ENCODE data around the gene TMCC1. TPM values are rescaled to one million over a fixed set of nuclear protein-coding genes. Genes with fewer than 3 reads are reported as not detected.

Gene TMCC1
- total RNA-seq, 2 experiments from 2014 or later: 15.9 to 16.8 TPM

DNA sequence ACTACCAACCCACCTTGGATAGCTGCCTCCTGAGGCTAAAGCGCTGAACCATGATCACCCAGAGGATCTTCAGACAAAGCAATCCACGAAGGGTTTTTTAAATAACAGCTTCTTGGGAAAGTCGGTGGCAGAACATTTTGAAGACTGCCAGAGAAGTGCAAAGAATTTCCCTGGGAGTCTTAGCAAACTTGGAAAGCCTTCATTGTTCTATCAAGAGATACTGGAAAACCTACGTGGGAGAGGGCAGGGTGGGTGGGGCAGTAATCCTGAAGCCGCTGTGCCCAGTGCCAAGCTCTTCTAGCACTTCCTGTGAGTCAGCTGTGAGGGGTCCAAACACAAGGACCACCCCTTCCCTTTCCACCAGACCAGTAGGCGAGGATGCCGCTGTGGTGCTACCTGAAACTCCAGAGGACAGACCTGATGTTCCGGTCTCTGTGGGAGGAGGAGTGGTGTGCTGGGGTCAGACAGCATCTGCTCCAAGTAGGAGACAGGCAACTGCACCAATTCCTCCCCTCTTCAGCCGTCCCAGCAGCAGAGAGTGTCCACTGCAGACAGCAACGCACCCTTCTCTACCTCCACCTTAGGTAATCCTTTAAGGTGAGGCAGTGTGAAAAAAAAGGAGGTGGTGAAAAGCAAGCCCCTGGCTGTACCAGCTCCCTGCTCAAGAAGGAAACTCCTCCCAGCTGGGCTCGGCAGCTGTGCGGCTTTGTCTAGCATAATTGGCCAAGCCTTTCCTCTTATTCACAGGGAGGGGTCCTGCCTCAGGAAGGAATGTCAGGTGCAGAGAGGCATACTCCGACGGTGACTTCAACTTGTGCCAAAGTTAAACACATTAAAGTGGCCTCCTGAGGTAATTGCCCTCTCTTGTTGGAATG lies 99.0 kb downstream of the TMCC1 start:
- H3K9me3 Mint-ChIP-seq (ENCODE audit: insufficient read depth): no peaks in the 10 kb centered on the region
- no peak overlapping the region for H3K4me3 Mint-ChIP-seq
- DNase-seq: peak; percentile 22

DNA sequence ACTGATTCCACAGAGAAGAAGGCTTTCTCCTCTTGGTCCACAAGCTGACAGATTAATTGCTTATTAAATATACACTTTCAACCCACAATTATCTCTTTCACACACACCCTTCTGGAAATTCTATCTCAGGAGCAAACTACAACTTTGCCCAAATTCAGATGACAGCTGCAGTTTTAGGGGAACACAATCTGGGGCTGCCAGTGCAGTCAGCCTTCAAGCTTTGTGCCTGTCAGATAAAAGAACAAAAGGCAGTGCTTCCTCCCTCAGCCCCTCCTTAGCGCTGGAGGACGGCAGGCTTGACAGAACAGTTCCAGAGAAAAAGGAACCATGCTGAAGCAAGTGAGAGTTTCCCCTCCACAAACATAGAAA lies 99.6 kb downstream of the TMCC1 start:
- POLR2A ChIA-PET: no interaction called here
- DNase-seq (no peak), ATAC-seq (no peak)
- no peak overlapping the region for H3K4me3 Mint-ChIP-seq
- no peaks in the 10 kb centered on the region for H3K36me3 Mint-ChIP-seq (ENCODE audit: low read depth)
- CTCF ChIA-PET: no interaction called here
- H3K27ac Mint-ChIP-seq: no peak overlapping the region
- no peaks in the 10 kb centered on the region for H3K27me3 Mint-ChIP-seq (ENCODE audit: low read depth)
- no peaks in the 10 kb centered on the region for H3K9me3 Mint-ChIP-seq (ENCODE audit: insufficient read depth)
- H3K4me1 Mint-ChIP-seq (ENCODE audit: low read depth): peaks cover 17% of the 10 kb centered on the region

More for the DNA sequence above, 99.0 kb downstream of the TMCC1 start:
- ChIA-PET POLR2A (no interaction called here), CTCF (no interaction called here)
- Mint-ChIP-seq H3K36me3 (ENCODE audit: low read depth) (no peaks in the 10 kb centered on the region), H3K4me1 (ENCODE audit: low read depth) (peaks cover 17% of the 10 kb centered on the region), H3K27ac (no peak overlapping the region), H3K27me3 (ENCODE audit: low read depth) (no peaks in the 10 kb centered on the region)
- ATAC-seq: peak; percentile 60

DNA sequence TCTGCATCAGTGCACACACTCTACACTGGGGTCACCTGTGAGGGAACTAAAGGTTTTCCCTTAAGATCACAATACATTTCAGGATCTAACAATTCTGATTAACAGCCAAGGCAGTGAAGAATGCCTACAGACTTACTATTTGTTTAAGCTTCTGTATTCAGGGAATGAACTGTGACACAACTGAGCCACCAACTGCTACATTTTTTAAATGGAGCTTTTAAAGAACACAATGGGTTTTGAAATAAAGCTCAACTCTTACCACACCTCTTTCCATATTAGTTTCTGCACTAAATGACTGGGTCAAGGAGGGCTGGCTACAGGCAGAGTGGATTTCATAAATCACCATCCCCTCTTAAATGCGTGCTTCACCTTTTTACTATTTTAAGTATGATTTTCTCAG lies 100.2 kb downstream of the TMCC1 start:
- H3K27ac Mint-ChIP-seq: no peak overlapping the region
- no peaks in the 10 kb centered on the region for H3K9me3 Mint-ChIP-seq (ENCODE audit: insufficient read depth)
- H3K27me3 Mint-ChIP-seq (ENCODE audit: low read depth): no peaks in the 10 kb centered on the region
- ATAC-seq: no peak
- ChIA-PET POLR2A (no interaction called here), CTCF (no interaction called here)
- DNase-seq: no peak
- H3K4me1 Mint-ChIP-seq (ENCODE audit: low read depth): peaks cover 17% of the 10 kb centered on the region
- no peaks in the 10 kb centered on the region for H3K36me3 Mint-ChIP-seq (ENCODE audit: low read depth)
- H3K4me3 Mint-ChIP-seq: no peak overlapping the region

DNA sequence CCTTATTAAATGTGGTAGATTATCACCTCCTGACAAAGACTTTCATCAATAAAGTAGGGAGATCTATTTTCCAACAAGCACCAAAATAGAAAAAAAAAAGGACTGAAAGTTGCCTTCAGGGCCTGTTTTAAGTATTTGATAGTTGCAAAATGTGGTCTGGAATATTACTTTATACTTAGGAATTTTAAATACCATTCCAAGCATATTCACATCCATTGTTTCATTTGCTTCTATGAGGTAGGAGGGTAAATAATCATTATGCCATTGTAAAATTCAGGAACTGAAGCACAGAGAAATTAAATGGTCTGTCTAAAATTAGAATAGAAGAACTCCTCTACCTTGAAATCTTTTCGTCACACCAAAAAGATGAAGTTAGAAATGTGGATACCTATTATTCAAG lies 110.0 kb downstream of the TMCC1 start:
- H3K4me1 Mint-ChIP-seq (ENCODE audit: low read depth): no peaks in the 10 kb centered on the region
- H3K4me3 Mint-ChIP-seq: no peak overlapping the region
- no peaks in the 10 kb centered on the region for H3K9me3 Mint-ChIP-seq (ENCODE audit: insufficient read depth)
- POLR2A ChIA-PET: no interaction called here
- no peak overlapping the region for H3K27ac Mint-ChIP-seq
- ATAC-seq: no peak
- DNase-seq: no peak
- CTCF ChIA-PET: no interaction called here
- no peaks in the 10 kb centered on the region for H3K36me3 Mint-ChIP-seq (ENCODE audit: low read depth)
- H3K27me3 Mint-ChIP-seq (ENCODE audit: low read depth): no peaks in the 10 kb centered on the region

DNA sequence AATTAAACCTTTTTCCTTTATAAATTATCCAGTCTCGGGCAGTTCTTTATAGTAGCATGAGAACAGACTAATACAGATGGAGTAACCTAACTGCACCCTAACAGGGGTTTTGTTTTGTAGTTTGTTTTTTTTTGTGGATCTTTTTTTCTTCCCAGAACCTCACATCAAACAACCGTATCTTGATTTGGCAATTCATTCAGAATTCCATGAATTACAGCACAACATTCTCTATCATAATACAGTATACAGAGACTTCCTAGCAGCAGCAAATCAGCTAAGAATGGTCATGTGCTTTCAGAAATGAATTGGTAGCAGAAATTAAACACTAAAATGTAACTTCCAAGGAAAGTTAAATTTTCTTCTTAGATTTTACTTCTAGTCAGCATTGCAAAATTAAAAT lies 114.6 kb downstream of the TMCC1 start:
- H3K4me3 Mint-ChIP-seq: no peak overlapping the region
- no peaks in the 10 kb centered on the region for H3K36me3 Mint-ChIP-seq (ENCODE audit: low read depth)
- ChIA-PET POLR2A (no interaction called here), CTCF (no interaction called here)
- no peaks in the 10 kb centered on the region for H3K4me1 Mint-ChIP-seq (ENCODE audit: low read depth)
- DNase-seq (no peak), ATAC-seq (no peak)
- H3K27me3 Mint-ChIP-seq (ENCODE audit: low read depth): no peaks in the 10 kb centered on the region
- no peak overlapping the region for H3K27ac Mint-ChIP-seq
- H3K9me3 Mint-ChIP-seq (ENCODE audit: insufficient read depth): no peaks in the 10 kb centered on the region

DNA sequence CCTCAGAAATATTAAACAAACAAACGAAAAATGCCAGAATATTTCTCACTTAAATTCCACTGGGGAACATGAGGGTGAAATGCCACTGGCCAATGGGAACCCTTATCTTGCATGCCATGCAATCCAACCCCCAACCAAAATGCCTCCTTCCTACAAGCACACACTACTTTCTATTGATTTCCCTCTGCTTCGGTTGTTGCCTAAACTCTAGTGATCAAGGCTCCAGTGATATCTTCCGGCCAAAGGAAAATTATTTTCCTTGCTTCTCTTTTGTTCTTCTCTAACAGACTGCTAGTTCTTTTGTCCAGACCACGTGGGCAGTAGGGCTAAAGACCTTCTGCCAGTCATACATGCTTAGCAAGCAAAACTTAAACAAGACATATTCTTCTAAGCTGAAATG lies 115.7 kb downstream of the TMCC1 start:
- CTCF ChIA-PET: no interaction called here
- no peak for DNase-seq
- no peaks in the 10 kb centered on the region for H3K4me1 Mint-ChIP-seq (ENCODE audit: low read depth)
- no peaks in the 10 kb centered on the region for H3K27me3 Mint-ChIP-seq (ENCODE audit: low read depth)
- no peaks in the 10 kb centered on the region for H3K36me3 Mint-ChIP-seq (ENCODE audit: low read depth)
- no peak overlapping the region for H3K27ac Mint-ChIP-seq
- POLR2A ChIA-PET: no interaction called here
- no peak for ATAC-seq
- H3K9me3 Mint-ChIP-seq (ENCODE audit: insufficient read depth): no peaks in the 10 kb centered on the region
- no peak overlapping the region for H3K4me3 Mint-ChIP-seq

DNA sequence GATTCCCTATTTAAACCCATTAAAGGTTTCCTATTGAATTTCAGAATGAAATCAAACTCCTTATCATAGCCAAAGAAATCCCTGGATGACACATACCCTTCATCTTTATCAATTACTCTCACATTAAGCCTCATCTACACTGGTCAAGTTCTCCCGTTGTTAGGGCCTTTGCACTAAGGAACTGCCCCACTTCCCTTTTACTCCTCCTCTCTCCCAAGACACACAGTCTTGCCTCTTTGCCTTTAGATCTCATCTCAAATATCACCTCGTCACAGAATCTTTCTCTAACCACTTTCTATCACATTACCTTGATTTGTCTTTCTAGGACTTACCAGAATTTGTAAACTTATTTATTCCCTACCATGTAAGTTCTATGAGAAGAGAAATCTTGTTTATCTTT lies 117.6 kb downstream of the TMCC1 start:
- DNase-seq (no peak), ATAC-seq (no peak)
- ChIA-PET POLR2A (no interaction called here), CTCF (no interaction called here)
- Mint-ChIP-seq H3K9me3 (ENCODE audit: insufficient read depth) (no peaks in the 10 kb centered on the region), H3K4me1 (ENCODE audit: low read depth) (no peaks in the 10 kb centered on the region), H3K27me3 (ENCODE audit: low read depth) (no peaks in the 10 kb centered on the region), H3K36me3 (ENCODE audit: low read depth) (no peaks in the 10 kb centered on the region), H3K27ac (no peak overlapping the region), H3K4me3 (no peak overlapping the region)

DNA sequence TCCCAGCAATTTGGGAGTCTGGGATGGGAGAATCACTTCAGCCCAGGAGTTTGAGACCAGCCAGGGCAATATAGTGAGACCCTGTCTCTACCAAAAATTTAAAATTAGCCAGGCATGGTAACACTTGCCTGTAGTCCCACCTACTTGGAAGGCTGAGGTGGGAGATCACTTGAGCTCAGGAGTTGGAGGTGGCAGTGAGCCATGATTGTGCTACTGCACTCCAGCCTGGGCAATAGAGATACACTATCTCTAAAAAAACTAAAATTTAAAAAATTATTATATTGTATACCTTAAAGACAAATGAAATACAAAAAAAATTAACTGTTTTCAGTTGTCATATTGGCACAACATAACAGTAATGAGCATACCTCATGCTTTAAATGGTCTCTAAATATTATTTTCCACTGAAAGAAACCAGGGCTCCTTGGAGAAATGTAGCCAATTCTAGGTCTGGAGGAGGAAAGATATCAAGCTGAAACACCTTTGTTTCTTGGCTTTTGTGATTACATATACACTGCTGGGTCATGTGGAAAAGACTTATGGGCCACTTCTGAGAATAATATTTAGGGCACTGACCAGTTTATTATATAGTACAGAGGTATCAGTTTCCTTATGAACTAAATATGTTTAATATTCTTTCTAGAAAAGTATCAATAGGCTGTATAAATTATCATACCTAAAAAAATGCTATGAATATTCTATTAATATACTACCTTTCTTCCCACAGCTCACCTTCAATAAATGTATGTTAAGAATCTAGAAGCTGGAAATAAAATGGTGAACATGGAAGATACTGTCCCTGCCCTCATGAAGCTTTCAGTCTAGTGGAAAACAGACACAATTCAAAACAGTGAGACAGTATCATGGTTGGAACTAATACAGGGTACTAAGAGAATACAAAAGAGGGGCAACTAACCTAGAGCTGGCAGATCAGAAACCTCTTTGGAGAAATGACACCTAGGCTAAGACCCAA lies 119.5 kb downstream of the TMCC1 start:
- H3K4me3 Mint-ChIP-seq: no peak overlapping the region
- H3K27ac Mint-ChIP-seq: no peak overlapping the region
- ChIA-PET CTCF (interaction anchor here (1.0 kb wide), 1 partner anchor 13 kb away, joined by 3 read pairs; no protein-coding TSS in a partner anchor), POLR2A (no interaction called here)
- no peak for ATAC-seq
- DNase-seq: no peak
- H3K27me3 Mint-ChIP-seq (ENCODE audit: low read depth): no peaks in the 10 kb centered on the region
- H3K9me3 Mint-ChIP-seq (ENCODE audit: insufficient read depth): no peaks in the 10 kb centered on the region
- no peaks in the 10 kb centered on the region for H3K36me3 Mint-ChIP-seq (ENCODE audit: low read depth)
- no peaks in the 10 kb centered on the region for H3K4me1 Mint-ChIP-seq (ENCODE audit: low read depth)

DNA sequence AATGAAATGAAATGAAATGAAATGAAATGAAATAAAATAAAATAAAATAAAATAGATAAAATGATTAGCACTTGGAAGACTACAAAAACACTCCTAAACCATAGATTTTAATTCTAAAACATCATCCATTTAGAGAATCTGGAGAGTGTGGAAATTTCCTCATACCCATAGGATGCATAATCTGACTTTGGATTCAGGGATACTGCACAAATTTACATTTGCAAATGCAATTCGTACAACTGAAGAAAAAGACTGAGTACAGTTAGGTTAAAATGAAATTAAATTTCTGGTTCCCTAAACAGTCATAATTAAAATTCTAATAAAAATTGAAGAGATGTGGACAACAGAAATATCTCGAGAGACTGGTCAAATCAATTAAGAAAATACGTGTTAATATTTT lies 122.9 kb downstream of the TMCC1 start:
- ChIA-PET POLR2A (no interaction called here), CTCF (no interaction called here)
- no peaks in the 10 kb centered on the region for H3K9me3 Mint-ChIP-seq (ENCODE audit: insufficient read depth)
- no peaks in the 10 kb centered on the region for H3K4me1 Mint-ChIP-seq (ENCODE audit: low read depth)
- no peak overlapping the region for H3K4me3 Mint-ChIP-seq
- H3K36me3 Mint-ChIP-seq (ENCODE audit: low read depth): no peaks in the 10 kb centered on the region
- DNase-seq (no peak), ATAC-seq (no peak)
- no peak overlapping the region for H3K27ac Mint-ChIP-seq
- H3K27me3 Mint-ChIP-seq (ENCODE audit: low read depth): no peaks in the 10 kb centered on the region

DNA sequence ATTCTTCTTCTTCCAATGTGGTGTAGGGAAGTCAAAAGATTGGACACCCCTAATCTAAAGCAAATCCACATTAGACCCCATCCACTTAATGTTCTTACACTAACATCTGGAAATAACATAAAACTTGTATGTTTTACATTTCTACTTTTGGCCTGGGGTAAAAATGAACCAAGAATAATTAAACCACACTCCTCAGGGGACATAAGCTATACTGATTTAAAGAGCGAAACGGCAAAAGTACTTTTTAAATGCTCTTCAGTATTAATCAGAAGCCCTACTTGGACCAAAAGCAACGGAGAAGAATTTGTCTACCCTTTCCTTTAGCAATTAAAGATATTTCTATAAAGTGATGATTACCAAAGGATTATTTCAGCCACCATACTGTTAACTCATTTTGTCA lies 123.9 kb downstream of the TMCC1 start:
- no peak for DNase-seq
- Mint-ChIP-seq H3K27me3 (ENCODE audit: low read depth) (no peaks in the 10 kb centered on the region), H3K4me3 (no peak overlapping the region), H3K27ac (no peak overlapping the region), H3K36me3 (ENCODE audit: low read depth) (no peaks in the 10 kb centered on the region), H3K4me1 (ENCODE audit: low read depth) (no peaks in the 10 kb centered on the region), H3K9me3 (ENCODE audit: insufficient read depth) (no peaks in the 10 kb centered on the region)
- POLR2A ChIA-PET: no interaction called here
- CTCF ChIA-PET: no interaction called here
- no peak for ATAC-seq

DNA sequence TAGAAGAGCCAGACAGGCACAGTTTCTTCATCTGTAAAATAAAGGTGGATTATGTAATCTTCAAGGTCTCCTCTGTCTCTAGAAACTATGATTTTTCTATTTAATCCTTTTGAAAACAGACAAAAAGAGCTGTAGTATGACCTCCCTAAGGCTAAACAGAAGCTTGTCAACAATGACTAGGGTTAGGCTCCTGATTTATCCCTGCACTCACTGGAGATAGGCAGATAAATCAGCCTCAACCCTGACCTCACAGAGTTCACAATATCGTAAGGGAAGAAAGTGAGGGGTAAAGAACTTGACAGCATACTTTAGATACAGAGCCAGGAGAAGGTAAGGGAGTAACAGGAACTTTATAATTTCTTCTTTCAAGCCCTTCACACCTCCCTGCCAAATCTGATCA lies 124.8 kb downstream of the TMCC1 start:
- DNase-seq: no peak
- Mint-ChIP-seq H3K4me3 (no peak overlapping the region), H3K27me3 (ENCODE audit: low read depth) (no peaks in the 10 kb centered on the region), H3K36me3 (ENCODE audit: low read depth) (no peaks in the 10 kb centered on the region), H3K9me3 (ENCODE audit: insufficient read depth) (no peaks in the 10 kb centered on the region), H3K4me1 (ENCODE audit: low read depth) (no peaks in the 10 kb centered on the region), H3K27ac (no peak overlapping the region)
- no peak for ATAC-seq
- CTCF ChIA-PET: no interaction called here
- POLR2A ChIA-PET: no interaction called here

DNA sequence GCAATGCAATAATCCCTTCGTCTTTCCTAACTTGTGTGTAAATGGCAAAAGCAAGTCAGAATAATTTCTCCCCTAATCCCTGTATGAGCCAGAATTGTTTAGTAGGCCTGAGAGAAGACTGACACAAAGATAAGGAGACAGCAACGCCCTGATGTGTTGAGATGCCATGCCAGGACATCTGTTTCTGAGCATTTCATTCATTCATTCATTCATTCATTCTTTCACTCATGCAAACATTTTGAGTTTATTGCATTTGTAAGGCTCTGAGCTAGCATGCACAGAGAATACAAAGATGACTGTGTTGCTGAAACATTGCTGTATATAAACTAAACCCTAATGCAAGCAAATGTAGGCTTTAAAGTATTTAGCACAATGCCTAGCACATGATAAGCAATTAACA lies 127.4 kb downstream of the TMCC1 start:
- CTCF ChIA-PET: no interaction called here
- no peak overlapping the region for H3K27ac Mint-ChIP-seq
- no peaks in the 10 kb centered on the region for H3K27me3 Mint-ChIP-seq (ENCODE audit: low read depth)
- DNase-seq (no peak), ATAC-seq (no peak)
- H3K4me3 Mint-ChIP-seq: no peak overlapping the region
- H3K36me3 Mint-ChIP-seq (ENCODE audit: low read depth): no peaks in the 10 kb centered on the region
- POLR2A ChIA-PET: no interaction called here
- H3K4me1 Mint-ChIP-seq (ENCODE audit: low read depth): no peaks in the 10 kb centered on the region
- no peaks in the 10 kb centered on the region for H3K9me3 Mint-ChIP-seq (ENCODE audit: insufficient read depth)

Measured in activated CD8-positive, alpha-beta T cell treated with anti-CD3 and anti-CD28 coated beads, Interleukin-2, amount 10 ng/mL, durations not matched to agents 7 days and 5 days (primary cell).